Kidney capillary endothelial cell (primary cell): ENCODE results near the gene CD84.
"Not testable (repeated sequence)": the region's sequence is repeated elsewhere in the genome, so short reads cannot be mapped to it uniquely, and the experiment has no call there.

ENCODE experiments used
- DNase-seq: peaks from one replicate; pipeline ENCODE4 v3.0.0-alpha.2; 2018; ENCODE audit warnings: low spot score

Gene CD84

DNA sequence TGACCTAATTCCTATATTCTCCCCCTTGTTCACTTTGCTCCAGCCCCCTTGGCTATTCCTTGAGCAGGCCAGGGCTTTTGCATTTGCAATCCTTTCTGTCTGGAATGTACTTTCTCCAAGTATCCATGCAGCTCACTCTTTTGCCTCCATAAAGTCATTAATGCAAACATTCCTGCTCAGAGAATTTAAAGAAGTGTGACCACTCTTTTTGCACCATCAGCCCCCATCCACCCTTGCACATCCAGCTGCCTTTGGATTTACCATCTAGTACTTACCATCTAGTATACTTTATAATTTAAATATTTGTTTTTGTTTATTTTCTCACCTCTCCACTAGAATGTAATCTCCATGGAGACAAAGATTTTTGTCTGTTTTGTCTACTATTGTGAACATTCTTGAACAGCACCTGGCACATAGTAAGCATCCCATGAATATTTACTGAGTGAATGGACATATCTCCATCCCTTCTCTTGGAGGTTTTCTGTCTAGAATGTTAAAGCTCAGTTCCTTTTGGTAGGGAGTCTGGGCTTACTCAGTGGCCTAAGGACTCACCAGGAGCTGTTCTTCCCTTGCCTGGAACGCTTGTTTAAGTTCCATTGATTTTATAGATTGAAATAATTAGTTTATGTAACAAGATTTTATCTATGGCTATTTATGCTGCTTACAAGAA is 78.8 kb downstream of the CD84 start:
- DNase-seq, result no peak

DNA sequence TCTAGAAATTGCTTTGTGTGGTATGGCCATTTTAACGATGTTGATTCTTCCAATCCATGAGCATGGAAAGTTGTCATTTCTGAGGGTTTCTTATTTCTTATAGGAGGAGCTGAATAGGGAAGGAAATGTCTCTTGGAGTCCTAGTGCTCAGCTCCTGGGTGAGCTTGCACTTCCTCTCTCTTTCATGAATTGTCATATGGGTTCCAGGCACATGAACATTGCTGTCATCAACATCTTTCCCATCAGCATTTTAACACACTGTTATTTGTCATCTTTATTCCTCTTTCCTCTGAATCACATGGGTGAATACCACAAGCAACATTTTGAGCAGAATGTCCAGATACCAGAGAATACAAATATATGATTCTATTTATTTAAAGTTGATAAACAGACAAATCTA is 79.7 kb downstream of the CD84 start:
- no peak for DNase-seq

DNA sequence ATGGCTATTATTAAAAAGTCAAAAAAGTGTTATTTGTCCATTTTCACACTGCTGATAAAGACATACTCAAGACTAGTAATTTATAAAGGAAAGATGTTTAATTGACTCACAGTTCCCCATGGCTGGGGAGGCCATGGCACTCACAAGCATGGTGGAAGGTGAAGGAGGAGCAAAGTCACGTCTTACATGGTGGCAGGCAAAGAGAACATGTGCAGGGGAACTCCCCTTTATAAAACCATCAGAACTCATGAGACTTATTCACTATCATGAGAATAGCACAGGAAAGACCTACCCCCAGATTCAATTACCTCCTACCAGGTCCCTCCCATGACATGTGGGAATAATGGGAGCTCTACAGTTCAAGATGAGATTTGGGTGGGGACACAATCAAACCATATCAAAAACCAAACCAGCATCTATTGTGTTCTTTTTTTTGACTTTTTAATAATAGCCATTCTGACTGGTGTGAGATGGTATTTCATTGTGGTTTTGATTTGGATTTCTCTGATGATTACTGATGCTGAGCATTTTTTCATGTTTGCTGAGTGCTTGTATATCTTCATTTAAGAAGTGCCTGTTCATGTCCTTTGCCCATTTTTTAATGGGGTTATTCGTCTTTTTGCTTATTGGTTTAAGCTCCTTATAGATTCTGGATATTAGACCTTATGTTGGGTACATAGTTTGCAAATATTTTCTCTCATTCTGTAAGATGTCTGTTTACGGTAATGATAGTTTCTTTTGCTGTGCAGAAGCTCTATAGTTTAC is 80.8 kb downstream of the CD84 start:
- not testable (repeated sequence) for DNase-seq

DNA sequence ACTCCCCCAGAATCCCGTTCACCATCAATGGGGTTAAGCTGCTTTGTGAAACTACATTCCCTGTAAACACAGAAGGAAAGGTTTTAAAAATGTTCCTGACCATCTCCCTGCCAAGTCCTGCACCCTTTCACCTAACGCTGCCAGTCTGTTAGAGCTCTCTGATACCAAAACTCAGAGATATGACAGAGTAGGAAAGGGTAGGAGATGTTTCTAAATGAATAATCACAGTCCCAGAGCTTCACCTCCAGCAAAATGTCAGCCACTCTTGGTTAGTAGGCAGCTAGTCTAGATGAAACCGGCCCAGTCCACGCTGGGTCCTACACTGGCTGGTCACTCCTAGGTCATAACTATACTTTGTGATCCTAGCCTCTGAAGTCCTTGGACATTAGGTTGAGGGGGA is 83.0 kb downstream of the CD84 start:
- no peak for DNase-seq

DNA sequence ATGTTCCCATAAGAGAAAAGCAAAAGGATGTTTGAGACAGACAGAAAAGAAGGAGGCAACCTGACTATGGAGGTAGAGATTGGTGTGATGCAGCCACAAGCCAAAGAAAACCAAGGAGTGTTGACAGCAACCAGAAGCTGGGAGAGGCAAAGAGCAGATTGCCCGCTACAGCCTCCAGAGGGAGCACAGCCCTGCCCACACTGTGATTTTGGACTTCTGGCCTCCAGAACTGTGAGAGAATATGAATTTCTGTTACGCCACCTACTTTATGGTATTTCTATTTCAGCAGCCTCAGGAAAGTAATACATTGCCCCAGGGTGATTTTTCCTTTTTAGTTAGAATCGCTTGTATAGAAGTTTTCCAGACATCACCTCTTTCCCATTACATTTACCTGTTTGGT is 84.7 kb downstream of the CD84 start:
- DNase-seq, result no peak

DNA sequence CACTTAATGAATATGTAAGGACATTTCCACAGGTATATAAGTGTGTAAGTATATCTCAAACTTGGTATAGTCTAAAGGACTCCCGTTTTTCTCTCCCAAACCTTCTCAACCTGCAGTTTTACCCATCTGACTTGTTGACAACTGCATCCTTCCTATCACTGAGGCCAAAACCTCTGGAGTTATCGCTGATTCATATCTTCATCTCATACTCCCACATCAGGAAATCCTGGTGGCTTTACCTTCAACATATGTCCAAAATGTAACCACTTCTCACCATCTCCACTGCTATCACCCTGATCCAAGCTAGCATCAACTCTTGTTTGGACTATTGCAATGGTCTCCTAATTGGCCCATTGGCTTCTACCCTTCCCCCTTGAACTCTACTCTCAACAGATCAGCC is 86.7 kb downstream of the CD84 start:
- no peak for DNase-seq

DNA sequence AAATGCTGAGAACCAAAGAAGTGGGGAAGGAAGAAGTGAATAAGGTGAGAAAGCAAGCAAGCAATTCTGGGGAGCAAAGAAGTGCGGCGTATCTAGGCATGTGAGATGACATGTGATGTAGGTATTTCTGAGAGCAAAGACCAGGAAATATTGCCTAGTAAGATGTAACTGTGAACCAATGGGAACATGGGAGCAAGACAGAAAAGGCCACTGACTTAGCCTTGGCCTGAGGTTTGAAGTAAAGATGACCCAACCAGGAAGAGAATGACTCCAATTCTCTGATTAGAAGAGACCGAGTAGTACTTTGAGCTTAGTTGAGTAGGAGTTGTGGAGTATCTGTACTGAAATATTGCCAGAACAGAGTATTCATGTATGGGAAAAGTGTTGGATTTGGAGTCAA is 87.3 kb downstream of the CD84 start:
- no peak for DNase-seq
